Stimulated activated CD4-positive, alpha-beta T cell treated with anti-CD3 and anti-CD28 coated beads, TNF-alpha, amount 100 ng/mL, for 48 hours (primary cell): ENCODE measurements around the gene DNAH9.

Experiments
- DNase-seq, 3 donors: peaks; one replicate each; pipeline ENCODE4 v3.0.0-alpha.2; 2020; ENCODE audit warnings: low read depth in 3 of 3

Gene DNAH9

GRCh38 chr17:11848330-11848729 is 250.1 kb downstream of the DNAH9 start:
- DNase-seq: no peak

GRCh38 chr17:11852231-11852630 is 254.0 kb downstream of the DNAH9 start:
- DNase-seq: no peak

DNA sequence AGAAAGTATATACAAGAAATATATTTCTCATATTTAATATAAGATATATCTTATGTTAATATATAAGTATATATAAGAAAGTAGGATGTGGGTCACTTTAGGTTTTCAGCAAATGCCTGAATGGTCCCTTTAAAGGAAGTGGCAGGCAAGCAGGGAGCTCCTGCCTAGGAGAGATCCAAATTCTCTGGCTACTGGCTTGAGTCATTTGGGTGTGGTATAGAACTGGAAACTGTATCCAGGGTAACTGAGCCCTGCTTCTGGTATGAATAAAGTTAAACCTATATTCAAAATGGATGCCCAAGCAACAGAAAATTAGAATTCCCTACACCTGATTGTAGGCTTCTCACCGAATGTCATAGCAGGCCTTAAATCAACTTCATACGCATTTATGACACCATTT is 254.6 kb downstream of the DNAH9 start:
- DNase-seq: no peak

- DNase-seq: no peak
These were observed 255.3 kb downstream of the DNAH9 start for GRCh38 chr17:11853321-11854151.

DNA sequence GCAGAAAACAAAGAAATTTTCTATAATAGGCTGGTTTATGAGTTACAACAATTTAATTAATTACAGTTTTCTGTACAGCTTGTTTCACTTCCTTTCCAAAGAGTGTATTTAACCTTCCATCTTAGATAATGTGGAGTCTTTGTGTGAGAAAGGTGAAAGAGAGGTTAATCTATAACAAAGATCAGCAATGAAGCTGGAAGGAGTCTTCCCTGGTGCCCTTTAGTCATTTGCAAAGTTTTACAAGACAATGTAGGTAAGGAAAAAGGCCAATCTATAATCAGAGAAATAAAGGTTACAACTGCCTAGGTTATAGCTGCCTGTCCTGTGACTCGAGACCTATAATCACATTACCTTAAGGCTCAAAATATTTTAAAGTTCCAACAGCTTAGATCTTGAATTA is 257.0 kb downstream of the DNAH9 start:
- DNase-seq: no peak

DNA sequence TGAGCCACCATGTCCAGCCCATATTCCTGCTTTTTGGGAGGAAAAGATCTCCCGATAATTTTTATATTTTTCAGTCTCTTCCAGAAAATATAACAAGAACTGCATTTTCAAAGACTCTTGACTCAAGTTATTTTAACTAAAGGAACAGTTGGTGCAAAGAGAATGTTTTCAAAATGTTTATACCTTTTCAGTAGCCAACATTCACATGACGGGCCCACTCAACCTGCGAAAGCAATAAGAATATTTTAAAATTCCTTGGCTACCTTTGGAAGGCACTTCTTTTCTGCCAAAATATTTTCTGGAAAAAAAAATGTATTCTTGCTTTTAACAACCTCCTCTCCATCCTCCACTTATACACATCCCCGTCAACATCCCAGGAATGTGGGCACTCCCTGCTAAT is 258.7 kb downstream of the DNAH9 start:
- DNase-seq: no peak

DNA sequence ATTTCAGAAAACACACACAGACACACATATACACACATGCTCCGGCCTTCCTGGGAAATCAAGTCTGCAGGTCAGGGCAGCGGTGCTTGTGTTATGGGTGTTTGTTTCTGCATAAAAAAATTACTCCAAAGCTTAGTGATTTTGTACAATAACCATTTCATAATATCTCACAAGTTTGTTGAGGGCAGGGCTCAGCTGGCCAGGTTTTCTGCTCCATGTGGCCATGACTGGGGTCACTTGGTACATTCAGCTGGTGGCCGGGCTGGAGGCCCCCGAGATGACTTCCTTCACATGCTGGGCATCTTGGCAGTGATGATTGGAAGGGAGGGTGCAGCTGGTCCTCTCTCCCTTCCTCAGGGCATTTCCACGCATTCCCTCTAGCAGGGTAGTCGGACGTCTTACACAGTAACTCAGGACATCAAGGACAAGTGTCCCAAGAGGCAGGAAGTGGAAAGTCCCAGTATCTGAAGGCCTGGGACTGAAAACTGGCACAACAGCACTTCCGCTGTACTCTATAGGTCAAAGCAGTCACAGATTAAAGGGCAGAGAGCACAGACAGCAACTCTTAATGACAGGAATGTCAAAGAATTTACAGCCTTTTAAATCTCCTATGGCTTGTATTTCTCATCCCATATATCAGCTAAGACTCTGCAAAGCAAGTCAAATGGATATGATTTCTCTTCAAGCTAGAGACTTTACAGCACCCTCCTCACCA is 271.6 kb downstream of the DNAH9 start:
- no peak for DNase-seq

GRCh38 chr17:11871773-11872172 is 273.5 kb downstream of the DNAH9 start:
- no peak for DNase-seq

DNA sequence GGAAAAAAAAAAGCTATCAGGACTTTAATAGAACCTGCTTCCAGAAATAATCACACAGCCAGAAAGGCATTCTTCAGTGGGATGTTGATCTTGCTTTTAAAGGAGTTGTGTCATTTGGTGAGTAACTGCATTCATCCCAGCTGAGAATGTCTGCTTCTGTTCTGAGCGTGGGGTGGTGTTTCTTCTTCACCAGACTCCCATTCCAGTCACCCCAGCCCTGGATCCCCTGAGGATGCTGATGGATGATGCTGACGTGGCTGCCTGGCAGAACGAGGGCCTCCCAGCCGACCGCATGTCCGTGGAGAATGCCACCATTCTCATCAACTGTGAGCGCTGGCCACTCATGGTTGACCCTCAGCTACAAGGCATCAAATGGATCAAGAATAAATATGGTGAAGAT is 276.5 kb downstream of the DNAH9 start:
- DNase-seq: no peak

GRCh38 chr17:11880714-11881113 is 282.4 kb downstream of the DNAH9 start:
- DNase-seq: no peak

- DNase-seq: no peak
These were observed 284.4 kb downstream of the DNAH9 start for GRCh38 chr17:11882716-11883115.

- DNase-seq: no peak
These were observed 286.8 kb downstream of the DNAH9 start for GRCh38 chr17:11885051-11885450.

DNA sequence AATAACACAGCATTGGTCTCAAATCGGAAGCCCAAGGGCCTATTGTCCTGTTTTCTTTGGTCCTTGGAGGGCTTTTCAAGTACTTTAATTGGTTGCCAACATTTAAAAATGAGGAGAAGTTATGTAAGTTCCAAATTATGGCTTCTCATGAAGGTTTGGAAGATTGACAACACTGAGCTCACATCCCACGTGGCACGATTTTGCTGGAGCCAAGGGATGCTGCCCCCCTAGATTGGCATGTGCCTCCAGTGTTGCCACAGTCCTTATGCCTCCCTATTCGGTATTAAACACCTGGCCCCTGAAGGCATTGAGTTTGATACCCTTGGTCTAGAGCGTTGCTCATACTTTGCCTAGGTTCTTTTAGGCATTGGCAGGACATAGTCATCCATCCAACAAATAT is 291.0 kb downstream of the DNAH9 start:
- no peak for DNase-seq

- no peak for DNase-seq
These were observed 295.6 kb downstream of the DNAH9 start for GRCh38 chr17:11893862-11894261.

DNA sequence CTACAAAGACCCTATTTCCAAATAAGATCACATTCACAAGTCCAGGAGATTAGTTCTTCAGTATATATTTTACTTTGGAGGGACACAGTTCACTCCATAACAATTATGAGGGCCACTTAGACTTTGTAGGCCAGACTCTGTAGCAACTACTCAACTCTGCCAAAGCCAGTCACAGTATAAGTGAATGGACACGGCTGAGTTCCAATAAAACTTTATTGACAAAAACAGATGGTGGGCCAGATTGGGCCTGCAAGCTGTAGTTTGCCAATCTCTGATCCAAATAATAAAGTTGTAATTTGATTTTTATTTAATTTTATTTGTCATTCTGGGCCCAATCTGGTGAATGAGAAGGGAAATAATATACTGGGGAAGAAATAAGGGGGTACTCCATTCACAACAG is 297.9 kb downstream of the DNAH9 start:
- DNase-seq: no peak

DNA sequence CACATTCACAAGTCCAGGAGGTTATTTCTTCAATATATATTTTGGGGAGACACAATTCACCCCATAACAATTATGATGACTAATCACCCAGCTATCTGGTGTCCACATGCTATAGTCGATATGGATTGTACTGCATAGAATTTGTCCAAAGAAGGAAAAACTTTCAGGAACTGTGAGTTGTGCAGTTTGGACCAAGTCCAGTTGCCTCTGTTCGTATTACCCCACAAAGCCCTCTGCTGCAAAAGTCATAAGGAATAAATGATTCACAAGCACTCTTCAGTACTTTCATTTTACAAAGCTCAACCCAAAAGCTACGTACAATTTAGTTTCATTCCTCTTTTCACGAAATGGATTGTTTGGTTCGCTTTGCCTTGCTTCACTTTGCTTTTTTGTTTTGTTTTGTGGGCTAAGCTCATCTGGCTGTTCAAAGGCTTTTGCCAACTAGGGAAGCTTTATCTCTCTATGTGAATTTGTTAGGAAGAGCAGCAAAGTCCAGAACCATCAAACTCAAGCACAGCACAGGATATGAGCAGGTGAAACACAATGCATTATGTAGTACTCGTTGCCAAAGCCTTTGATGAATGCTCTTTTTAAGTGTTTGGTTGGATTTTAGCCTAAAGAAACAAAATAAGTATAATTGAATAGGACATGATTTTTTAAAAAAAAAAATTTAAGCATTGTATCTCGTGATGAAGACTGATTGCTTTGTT is 300.4 kb downstream of the DNAH9 start:
- DNase-seq: no peak

GRCh38 chr17:11899537-11899942 is 301.3 kb downstream of the DNAH9 start:
- no peak for DNase-seq

DNA sequence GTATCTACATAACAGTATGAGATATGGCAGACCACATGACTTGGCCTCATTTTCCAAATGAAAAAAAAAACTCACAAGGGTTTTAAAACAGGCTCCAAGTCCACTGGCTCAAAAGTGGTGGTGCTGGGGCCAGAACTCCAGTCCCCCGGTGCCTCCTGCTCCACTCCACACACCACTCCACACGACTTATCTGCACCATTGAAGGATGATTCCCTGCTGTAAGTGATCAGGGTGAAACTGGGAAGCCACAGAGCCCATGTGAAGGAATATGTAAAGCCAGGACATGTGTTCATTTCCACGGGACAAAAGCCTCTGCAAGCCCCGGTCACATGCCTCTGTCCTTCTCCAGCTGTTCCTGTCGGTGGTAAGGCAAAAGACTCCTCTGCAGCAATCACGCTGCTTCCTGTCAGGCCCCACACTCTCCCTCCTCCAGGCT is 301.8 kb downstream of the DNAH9 start:
- no peak for DNase-seq

GRCh38 chr17:11900655-11901054 is 302.4 kb downstream of the DNAH9 start:
- DNase-seq: no peak

DNA sequence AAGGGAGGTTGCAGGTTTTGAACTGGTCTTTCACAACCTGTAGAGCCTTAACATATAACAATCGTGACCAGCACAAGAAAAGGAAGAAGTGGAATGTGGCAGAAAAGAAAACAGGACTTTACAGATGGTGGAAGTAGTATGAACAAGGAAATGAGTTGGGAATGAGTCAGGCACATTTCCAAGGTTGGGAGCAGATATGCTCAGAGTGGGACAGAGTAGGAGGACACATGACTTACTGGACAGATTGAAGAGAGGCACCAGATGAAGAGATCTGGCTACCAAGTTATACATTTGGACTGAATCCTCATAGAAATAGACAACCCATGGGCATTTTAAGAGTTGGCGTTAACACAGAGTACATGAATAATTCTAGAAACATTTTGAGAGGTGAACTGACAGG is 303.7 kb downstream of the DNAH9 start:
- DNase-seq: no peak

GRCh38 chr17:11908711-11909146 is 310.5 kb downstream of the DNAH9 start:
- no peak for DNase-seq

GRCh38 chr17:11909348-11909747 is 311.1 kb downstream of the DNAH9 start:
- no peak for DNase-seq

DNA sequence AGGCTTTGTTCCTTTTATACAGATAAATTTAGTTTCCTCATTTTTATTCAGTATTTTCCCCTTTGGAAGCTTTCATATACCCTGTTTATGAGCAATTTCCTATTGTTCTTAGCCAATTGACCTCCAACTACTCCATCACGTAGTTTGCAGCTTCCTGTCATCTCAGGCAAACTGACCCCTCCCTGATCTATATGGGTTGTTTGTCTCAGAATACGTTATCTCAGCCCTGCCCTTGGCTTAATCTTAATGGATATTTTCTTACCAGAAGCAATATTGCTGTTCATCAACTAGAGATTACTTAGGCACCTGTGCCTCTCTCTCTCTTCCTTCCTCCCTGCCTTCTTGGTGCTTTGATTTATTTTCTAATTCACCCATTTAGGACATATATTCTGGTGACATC is 317.8 kb downstream of the DNAH9 start:
- no peak for DNase-seq
